ENCODE measurements around the gene AFF4. TPM values are rescaled to one million over a fixed set of nuclear protein-coding genes. Genes with fewer than 3 reads are reported as not detected.

The AFF4 gene
- total RNA-seq, 1 experiment from 2014 or later, result 58.1 TPM

DNA sequence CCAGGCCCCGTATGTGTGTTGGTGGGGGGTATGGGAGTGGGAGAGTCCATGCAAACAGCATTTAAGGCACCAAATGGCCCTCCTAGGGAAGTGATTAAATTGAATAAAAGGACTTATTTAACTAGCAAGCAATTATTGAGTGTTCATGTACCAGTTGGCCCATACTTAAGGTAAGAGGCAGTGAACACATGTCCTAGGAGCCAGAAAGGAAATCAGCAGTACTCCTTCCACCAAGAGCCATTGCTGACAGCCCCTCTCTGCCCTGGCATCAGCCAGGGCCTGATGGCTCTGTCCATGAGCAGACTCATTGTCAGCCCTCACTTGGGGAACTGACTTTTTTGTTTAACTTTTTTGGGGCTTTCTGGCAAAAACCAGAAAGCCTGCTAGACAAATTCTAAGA is 122.5 kb downstream of the AFF4 start:
- ATAC-seq, result no peak
- DNase-seq (ENCODE audit: low spot score), result no peak
- no peaks in the 10 kb centered on the region for H3K9me3 Mint-ChIP-seq
- CTCF ChIA-PET, result interaction anchor here (0.7 to 0.8 kb wide), 2 partner anchors 21 to 23 kb away, joined by 3 to 7 read pairs; no protein-coding TSS in a partner anchor
- H3K27me3 Mint-ChIP-seq (ENCODE audit: low read depth), result no peaks in the 10 kb centered on the region
- H3K27ac Mint-ChIP-seq, result no peak overlapping the region
- POLR2A ChIA-PET, result no interaction called here
- no peak overlapping the region for H3K4me3 Mint-ChIP-seq
- no peaks in the 10 kb centered on the region for H3K36me3 Mint-ChIP-seq
- no peaks in the 10 kb centered on the region for H3K4me1 Mint-ChIP-seq
- no peak for TF ChIP-seq ZNF263 (CRISPR knock-in tag; IDR thresholded peaks at IDR 0.05; ENCODE audit: low read depth)
- TF ChIP-seq, protein P1, sequence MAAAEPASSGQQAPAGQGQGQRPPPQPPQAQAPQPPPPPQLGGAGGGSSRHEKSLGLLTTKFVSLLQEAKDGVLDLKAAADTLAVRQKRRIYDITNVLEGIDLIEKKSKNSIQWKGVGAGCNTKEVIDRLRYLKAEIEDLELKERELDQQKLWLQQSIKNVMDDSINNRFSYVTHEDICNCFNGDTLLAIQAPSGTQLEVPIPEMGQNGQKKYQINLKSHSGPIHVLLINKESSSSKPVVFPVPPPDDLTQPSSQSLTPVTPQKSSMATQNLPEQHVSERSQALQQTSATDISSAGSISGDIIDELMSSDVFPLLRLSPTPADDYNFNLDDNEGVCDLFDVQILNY (CRISPR knock-in tag; IDR thresholded peaks at IDR 0.05), result no peak

DNA sequence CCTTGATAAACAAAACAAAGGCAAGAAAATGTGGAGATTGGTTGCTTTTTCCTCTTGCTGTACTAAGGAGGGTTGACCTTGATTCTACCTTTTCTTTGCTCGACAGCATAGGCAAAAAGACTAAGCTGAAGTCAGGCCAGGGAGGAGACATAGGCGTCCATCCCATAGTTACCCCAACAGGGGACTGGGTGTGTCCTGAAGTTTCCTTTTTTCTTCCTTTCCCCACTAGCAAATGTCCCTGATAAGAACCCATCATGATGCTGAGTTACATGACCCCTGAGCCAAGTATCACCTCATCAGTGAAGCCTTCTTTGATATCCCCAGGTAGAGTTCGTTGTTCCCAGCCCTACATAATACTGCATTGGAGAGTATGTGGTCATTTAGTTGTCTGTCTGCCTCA is 123.1 kb downstream of the AFF4 start:
- no peak for ATAC-seq
- no peak for DNase-seq (ENCODE audit: low spot score)
- Mint-ChIP-seq H3K27me3 (ENCODE audit: low read depth) (no peaks in the 10 kb centered on the region), H3K4me1 (no peaks in the 10 kb centered on the region), H3K9me3 (no peaks in the 10 kb centered on the region), H3K4me3 (no peak overlapping the region), H3K27ac (no peak overlapping the region), H3K36me3 (no peaks in the 10 kb centered on the region)
- TF ChIP-seq, protein P2, sequence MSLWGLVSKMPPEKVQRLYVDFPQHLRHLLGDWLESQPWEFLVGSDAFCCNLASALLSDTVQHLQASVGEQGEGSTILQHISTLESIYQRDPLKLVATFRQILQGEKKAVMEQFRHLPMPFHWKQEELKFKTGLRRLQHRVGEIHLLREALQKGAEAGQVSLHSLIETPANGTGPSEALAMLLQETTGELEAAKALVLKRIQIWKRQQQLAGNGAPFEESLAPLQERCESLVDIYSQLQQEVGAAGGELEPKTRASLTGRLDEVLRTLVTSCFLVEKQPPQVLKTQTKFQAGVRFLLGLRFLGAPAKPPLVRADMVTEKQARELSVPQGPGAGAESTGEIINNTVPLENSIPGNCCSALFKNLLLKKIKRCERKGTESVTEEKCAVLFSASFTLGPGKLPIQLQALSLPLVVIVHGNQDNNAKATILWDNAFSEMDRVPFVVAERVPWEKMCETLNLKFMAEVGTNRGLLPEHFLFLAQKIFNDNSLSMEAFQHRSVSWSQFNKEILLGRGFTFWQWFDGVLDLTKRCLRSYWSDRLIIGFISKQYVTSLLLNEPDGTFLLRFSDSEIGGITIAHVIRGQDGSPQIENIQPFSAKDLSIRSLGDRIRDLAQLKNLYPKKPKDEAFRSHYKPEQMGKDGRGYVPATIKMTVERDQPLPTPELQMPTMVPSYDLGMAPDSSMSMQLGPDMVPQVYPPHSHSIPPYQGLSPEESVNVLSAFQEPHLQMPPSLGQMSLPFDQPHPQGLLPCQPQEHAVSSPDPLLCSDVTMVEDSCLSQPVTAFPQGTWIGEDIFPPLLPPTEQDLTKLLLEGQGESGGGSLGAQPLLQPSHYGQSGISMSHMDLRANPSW (CRISPR knock-in tag; conservative IDR thresholded peaks at IDR 0.05; ENCODE audit: low read depth), result no peak
- TF ChIP-seq, protein P1 (CRISPR knock-in tag; IDR thresholded peaks at IDR 0.05), result no peak
- TF ChIP-seq TP53 (CRISPR knock-in tag; IDR thresholded peaks at IDR 0.05), result no peak
- TF ChIP-seq SMAD4 (CRISPR knock-in tag; IDR thresholded peaks at IDR 0.05), result no peak
- TF ChIP-seq, protein P3, sequence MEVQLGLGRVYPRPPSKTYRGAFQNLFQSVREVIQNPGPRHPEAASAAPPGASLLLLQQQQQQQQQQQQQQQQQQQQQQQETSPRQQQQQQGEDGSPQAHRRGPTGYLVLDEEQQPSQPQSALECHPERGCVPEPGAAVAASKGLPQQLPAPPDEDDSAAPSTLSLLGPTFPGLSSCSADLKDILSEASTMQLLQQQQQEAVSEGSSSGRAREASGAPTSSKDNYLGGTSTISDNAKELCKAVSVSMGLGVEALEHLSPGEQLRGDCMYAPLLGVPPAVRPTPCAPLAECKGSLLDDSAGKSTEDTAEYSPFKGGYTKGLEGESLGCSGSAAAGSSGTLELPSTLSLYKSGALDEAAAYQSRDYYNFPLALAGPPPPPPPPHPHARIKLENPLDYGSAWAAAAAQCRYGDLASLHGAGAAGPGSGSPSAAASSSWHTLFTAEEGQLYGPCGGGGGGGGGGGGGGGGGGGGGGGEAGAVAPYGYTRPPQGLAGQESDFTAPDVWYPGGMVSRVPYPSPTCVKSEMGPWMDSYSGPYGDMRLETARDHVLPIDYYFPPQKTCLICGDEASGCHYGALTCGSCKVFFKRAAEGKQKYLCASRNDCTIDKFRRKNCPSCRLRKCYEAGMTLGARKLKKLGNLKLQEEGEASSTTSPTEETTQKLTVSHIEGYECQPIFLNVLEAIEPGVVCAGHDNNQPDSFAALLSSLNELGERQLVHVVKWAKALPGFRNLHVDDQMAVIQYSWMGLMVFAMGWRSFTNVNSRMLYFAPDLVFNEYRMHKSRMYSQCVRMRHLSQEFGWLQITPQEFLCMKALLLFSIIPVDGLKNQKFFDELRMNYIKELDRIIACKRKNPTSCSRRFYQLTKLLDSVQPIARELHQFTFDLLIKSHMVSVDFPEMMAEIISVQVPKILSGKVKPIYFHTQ (CRISPR knock-in tag; IDR thresholded peaks at IDR 0.05), result no peak
- TF ChIP-seq ZNF263 (CRISPR knock-in tag; IDR thresholded peaks at IDR 0.05; ENCODE audit: low read depth), result no peak
- TF ChIP-seq, protein P4, sequence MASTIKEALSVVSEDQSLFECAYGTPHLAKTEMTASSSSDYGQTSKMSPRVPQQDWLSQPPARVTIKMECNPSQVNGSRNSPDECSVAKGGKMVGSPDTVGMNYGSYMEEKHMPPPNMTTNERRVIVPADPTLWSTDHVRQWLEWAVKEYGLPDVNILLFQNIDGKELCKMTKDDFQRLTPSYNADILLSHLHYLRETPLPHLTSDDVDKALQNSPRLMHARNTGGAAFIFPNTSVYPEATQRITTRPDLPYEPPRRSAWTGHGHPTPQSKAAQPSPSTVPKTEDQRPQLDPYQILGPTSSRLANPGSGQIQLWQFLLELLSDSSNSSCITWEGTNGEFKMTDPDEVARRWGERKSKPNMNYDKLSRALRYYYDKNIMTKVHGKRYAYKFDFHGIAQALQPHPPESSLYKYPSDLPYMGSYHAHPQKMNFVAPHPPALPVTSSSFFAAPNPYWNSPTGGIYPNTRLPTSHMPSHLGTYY (CRISPR knock-in tag; IDR thresholded peaks at IDR 0.05), result no peak
- no peak for TF ChIP-seq ZNF232 (CRISPR knock-in tag; IDR thresholded peaks at IDR 0.05)
- no peak for TF ChIP-seq SOX15 (CRISPR knock-in tag; IDR thresholded peaks at IDR 0.05)
- no peak for TF ChIP-seq NFE2L1 (CRISPR knock-in tag; IDR thresholded peaks at IDR 0.05)
- TF ChIP-seq, protein P5, sequence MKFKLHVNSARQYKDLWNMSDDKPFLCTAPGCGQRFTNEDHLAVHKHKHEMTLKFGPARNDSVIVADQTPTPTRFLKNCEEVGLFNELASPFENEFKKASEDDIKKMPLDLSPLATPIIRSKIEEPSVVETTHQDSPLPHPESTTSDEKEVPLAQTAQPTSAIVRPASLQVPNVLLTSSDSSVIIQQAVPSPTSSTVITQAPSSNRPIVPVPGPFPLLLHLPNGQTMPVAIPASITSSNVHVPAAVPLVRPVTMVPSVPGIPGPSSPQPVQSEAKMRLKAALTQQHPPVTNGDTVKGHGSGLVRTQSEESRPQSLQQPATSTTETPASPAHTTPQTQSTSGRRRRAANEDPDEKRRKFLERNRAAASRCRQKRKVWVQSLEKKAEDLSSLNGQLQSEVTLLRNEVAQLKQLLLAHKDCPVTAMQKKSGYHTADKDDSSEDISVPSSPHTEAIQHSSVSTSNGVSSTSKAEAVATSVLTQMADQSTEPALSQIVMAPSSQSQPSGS (CRISPR knock-in tag; IDR thresholded peaks at IDR 0.05; ENCODE audit: borderline replicate concordance, low read depth), result no peak
- no peak for TF ChIP-seq ELF4 (CRISPR knock-in tag; IDR thresholded peaks at IDR 0.05; ENCODE audit: low read depth)
- TF ChIP-seq, protein P6, sequence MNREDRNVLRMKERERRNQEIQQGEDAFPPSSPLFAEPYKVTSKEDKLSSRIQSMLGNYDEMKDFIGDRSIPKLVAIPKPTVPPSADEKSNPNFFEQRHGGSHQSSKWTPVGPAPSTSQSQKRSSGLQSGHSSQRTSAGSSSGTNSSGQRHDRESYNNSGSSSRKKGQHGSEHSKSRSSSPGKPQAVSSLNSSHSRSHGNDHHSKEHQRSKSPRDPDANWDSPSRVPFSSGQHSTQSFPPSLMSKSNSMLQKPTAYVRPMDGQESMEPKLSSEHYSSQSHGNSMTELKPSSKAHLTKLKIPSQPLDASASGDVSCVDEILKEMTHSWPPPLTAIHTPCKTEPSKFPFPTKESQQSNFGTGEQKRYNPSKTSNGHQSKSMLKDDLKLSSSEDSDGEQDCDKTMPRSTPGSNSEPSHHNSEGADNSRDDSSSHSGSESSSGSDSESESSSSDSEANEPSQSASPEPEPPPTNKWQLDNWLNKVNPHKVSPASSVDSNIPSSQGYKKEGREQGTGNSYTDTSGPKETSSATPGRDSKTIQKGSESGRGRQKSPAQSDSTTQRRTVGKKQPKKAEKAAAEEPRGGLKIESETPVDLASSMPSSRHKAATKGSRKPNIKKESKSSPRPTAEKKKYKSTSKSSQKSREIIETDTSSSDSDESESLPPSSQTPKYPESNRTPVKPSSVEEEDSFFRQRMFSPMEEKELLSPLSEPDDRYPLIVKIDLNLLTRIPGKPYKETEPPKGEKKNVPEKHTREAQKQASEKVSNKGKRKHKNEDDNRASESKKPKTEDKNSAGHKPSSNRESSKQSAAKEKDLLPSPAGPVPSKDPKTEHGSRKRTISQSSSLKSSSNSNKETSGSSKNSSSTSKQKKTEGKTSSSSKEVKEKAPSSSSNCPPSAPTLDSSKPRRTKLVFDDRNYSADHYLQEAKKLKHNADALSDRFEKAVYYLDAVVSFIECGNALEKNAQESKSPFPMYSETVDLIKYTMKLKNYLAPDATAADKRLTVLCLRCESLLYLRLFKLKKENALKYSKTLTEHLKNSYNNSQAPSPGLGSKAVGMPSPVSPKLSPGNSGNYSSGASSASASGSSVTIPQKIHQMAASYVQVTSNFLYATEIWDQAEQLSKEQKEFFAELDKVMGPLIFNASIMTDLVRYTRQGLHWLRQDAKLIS (CRISPR knock-in tag; IDR thresholded peaks at IDR 0.05; ENCODE audit: borderline replicate concordance), result no peak
- no peak for TF ChIP-seq CBFB (CRISPR knock-in tag; IDR thresholded peaks at IDR 0.05; ENCODE audit: low read depth)
- TF ChIP-seq, protein P7, sequence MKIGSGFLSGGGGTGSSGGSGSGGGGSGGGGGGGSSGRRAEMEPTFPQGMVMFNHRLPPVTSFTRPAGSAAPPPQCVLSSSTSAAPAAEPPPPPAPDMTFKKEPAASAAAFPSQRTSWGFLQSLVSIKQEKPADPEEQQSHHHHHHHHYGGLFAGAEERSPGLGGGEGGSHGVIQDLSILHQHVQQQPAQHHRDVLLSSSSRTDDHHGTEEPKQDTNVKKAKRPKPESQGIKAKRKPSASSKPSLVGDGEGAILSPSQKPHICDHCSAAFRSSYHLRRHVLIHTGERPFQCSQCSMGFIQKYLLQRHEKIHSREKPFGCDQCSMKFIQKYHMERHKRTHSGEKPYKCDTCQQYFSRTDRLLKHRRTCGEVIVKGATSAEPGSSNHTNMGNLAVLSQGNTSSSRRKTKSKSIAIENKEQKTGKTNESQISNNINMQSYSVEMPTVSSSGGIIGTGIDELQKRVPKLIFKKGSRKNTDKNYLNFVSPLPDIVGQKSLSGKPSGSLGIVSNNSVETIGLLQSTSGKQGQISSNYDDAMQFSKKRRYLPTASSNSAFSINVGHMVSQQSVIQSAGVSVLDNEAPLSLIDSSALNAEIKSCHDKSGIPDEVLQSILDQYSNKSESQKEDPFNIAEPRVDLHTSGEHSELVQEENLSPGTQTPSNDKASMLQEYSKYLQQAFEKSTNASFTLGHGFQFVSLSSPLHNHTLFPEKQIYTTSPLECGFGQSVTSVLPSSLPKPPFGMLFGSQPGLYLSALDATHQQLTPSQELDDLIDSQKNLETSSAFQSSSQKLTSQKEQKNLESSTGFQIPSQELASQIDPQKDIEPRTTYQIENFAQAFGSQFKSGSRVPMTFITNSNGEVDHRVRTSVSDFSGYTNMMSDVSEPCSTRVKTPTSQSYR (CRISPR knock-in tag; IDR thresholded peaks at IDR 0.05), result no peak
- CTCF ChIA-PET, result no interaction called here
- POLR2A ChIA-PET, result no interaction called here
